PFSK-1 (cell line): ENCODE measurements around the gene RNF39.

ENCODE experiments used
- POLR2AphosphoS5 ChIP-seq: IDR thresholded peaks from 2 replicates; pipeline ENCODE4 v1.6.1; 2012; ENCODE audit warnings: low read depth, mild to moderate bottlenecking, control low read depth, low read length, moderate library complexity
- REST ChIP-seq, 2 experiments: IDR thresholded peaks; 2 replicates each; pipeline versions ENCODE4 v1.6.1 to v1.8.0; 2011 to 2012; ENCODE audit warnings: low read depth in 2 of 2, low read length in 2 of 2, control low read depth in 1 of 2, inconsistent platforms in 1 of 2, mild to moderate bottlenecking in 1 of 2, moderate library complexity in 1 of 2; ENCODE audit not compliant: insufficient read depth in 1 of 2
- SIN3A ChIP-seq: IDR thresholded peaks from 2 replicates; pipeline ENCODE4 v1.6.1; 2012; ENCODE audit warnings: mild to moderate bottlenecking, low read length, moderate library complexity, borderline replicate concordance; ENCODE audit not compliant: insufficient read depth
- TAF1 ChIP-seq: IDR thresholded peaks from 2 replicates; pipeline ENCODE4 v1.6.1; 2012; ENCODE audit warnings: low read length, control low read depth, borderline replicate concordance; ENCODE audit not compliant: insufficient read depth

DNA sequence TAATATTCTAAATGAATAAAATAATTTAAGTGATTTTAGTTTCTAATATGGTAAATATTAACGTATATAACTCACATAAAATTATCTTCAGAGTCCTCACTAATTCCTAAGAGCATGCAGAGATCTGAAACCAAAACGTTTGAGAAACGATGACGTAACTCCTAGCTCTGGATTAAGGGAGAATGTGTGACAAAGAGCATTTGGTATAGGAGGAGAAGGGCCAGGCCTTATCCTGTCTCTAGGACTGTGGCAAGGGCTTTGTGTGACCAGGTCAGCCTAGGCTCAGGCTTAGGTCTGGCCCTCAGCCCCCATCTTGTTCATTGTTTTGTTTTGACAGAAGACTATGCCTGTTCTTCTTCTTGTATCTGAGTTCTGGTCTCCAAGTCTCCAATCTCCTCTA lies 33.7 kb downstream of the RNF39 start:
- no peak for TF ChIP-seq TAF1
- no peak for TF ChIP-seq SIN3A
- TF ChIP-seq REST (IDR thresholded peaks at IDR 0.05; ENCODE audit: insufficient read depth in 1 of 2, low read depth in 2 of 2, low read length in 2 of 2), result no peak
- TF ChIP-seq POLR2AphosphoS5, result no peak
